Muscle layer of colon (tissue), 2 donors: ENCODE data around the gene SPEN.

Source experiments
- H3K27ac ChIP-seq: one replicate; pipeline ENCODE4 v1.7.0; 2013; ENCODE audit warnings: low read depth, mild to moderate bottlenecking, low read length, moderate library complexity
- H3K27me3 ChIP-seq, 2 donors: one replicate each; pipeline ENCODE4 v1.7.0; 2013; ENCODE audit warnings: low read length in 2 of 2, mild to moderate bottlenecking in 2 of 2; ENCODE audit not compliant: insufficient read depth in 2 of 2, control insufficient read depth in 1 of 2
- H3K36me3 ChIP-seq: one replicate; pipeline ENCODE4 v1.7.0; 2013; ENCODE audit warnings: mild to moderate bottlenecking, low read length; ENCODE audit not compliant: insufficient read depth
- H3K4me1 ChIP-seq: one replicate; pipeline ENCODE4 v1.7.0; 2013; ENCODE audit warnings: mild to moderate bottlenecking, low read length; ENCODE audit not compliant: insufficient read depth
- H3K4me3 ChIP-seq, 2 donors: one replicate each; pipeline ENCODE4 v1.7.0; 2013; ENCODE audit warnings: low read length in 2 of 2, low read depth in 1 of 2, mild to moderate bottlenecking in 1 of 2, moderate library complexity in 1 of 2
- H3K9ac ChIP-seq: one replicate; pipeline ENCODE4 v1.7.0; 2013; ENCODE audit warnings: low read length
- H3K9me3 ChIP-seq: one replicate; pipeline ENCODE4 v1.7.0; 2013; ENCODE audit warnings: mild to moderate bottlenecking, low read length
- donor health status: abdominal sarcoma.
- donor health status: Adenocarcinoma of cecum.

SPEN gene

DNA sequence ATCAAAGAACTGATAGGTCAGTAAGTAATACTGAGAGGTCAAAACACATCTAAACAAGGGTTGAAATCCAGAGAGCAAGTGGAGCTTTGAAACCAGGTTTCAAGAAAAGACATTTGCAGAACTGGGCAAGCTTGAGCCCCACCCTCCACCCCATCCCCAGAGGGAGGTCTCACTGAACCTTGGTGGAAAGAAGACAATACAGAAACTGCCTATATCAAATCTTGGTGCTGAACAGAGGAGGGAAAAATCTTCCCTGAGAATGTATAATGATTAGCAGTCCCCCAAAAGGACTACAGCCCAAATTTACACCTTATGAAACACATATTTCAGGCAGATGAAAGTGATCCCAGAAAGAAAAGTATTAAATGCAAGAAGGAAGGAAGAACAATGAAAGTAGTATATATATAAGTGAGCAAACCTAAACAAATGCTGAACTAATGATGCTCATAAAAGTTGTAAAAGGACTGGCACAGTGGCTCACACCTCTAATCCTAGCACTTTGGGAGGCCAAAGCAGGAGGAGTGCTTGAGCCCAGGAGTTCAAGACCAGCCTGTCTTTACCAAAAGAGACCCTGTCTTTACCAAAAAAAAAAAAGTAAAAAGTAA is 116.0 kb downstream of the SPEN start:
- Histone ChIP-seq H3K27ac (peak overlapping the region; percentile 10), H3K4me3 (no peak overlapping the region), H3K9ac (no peak overlapping the region), H3K36me3 (peaks cover 1% of the 10 kb centered on the region), H3K4me1 (peaks cover 28% of the 10 kb centered on the region), H3K9me3 (no peaks in the 10 kb centered on the region), H3K27me3 (no peaks in the 10 kb centered on the region)

DNA sequence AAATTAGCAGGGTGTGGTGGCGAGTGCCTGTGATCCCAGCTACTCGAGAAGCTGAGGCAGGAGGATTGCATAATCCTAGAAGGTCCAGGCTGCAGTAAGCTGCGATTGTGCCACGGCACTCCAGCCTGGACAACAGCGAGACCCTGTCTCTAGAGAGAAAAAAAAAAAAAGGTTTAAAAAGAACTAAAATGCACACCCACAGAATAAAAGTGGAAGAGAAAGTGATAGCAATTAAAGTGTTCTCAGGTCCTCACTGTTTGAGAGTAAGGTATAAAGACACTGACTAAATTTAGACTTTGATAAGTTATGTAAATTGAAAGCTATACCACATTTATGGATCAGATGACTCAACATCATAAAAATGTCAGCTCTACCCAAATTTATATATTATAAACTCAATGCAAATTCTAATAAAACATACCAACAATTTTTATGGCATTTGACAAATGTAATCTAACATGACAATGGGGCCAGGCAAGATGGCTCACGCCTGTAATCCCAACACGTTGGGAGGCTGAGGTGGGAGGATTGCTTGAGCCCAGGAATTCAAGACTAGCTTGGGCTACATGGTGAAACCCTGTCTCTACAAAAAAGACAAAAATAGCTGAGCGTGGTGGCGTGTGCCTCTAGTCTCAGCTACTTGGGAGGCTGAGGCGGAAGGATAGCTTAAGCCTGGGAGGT is 116.6 kb downstream of the SPEN start:
- no peak overlapping the region for H3K9ac ChIP-seq
- peaks cover 25% of the 10 kb centered on the region for H3K4me1 ChIP-seq
- no peak overlapping the region for H3K4me3 ChIP-seq
- H3K27me3 ChIP-seq, result no peaks in the 10 kb centered on the region
- H3K27ac ChIP-seq, result no peak overlapping the region
- no peaks in the 10 kb centered on the region for H3K9me3 ChIP-seq
- H3K36me3 ChIP-seq, result peaks cover 7% of the 10 kb centered on the region

DNA sequence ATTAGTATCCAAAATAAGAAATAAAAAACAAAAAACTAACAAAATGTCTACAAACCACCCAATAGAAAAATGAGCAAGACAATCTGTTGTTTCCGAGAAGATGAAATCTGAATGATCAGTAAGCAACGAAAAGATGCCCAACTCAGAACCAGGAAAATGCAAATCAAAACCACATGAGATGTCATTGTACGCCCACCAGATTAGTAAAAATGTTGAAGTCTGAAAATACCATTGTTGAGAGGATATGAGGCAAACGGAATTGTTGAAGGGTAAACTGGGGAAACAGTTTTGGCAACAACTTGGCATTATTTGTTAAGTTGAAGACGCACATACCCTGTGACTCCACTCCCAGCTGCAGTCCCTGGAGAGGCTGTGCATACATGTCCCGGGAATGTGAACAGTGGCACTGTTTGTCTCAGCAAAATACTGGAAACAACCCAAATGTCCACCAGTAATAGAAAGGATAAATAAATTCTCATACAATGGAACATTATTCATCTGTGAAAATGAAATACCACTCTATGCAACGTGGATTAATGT is 117.8 kb downstream of the SPEN start:
- no peak overlapping the region for H3K27ac ChIP-seq
- no peaks in the 10 kb centered on the region for H3K27me3 ChIP-seq
- no peaks in the 10 kb centered on the region for H3K9me3 ChIP-seq
- no peak overlapping the region for H3K4me3 ChIP-seq
- H3K9ac ChIP-seq, result no peak overlapping the region
- H3K36me3 ChIP-seq, result peaks cover 14% of the 10 kb centered on the region
- peaks cover 25% of the 10 kb centered on the region for H3K4me1 ChIP-seq

DNA sequence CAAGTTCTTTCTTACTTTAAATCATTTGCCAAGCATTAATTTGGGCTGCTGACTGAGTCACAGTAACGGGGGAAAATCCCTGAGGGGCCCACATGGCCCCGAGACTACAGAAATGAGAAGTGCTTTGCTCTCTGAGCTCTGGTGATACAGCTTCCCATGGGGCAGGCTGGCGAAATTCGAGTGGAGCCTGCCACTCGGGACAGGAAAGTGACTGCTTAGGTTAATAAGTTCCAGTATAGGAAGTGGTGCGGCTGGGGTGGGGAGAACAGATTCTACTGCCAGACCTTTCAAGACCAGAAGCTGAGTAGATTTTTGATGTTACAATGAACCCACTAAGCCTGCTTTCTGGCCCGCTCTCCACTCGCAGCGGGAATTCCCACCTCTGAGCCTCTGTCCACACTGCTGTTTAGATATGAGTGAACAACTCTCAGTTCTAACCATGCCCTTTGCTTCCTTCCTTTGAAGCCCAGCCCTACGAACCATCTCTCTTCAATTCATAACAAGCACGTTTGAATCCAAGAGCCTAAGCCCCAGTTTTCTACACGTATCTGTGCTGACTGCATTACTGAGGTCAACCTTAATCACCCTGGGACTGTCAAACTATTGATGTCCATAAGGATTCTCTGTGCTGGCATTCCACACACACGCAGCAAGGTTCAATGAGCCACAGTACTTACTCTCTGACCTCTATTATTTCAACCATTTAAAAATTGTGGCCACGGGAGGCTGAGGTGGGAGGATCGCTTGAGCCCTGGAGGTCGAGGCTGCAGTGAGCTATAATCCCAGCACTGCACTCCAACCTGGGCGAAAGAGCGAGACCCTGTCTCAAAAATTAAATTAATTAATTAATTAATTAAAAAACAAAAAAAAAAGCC is 118.8 kb downstream of the SPEN start:
- no peak overlapping the region for H3K9ac ChIP-seq
- H3K4me3 ChIP-seq, result no peak overlapping the region
- peaks cover 25% of the 10 kb centered on the region for H3K4me1 ChIP-seq

DNA sequence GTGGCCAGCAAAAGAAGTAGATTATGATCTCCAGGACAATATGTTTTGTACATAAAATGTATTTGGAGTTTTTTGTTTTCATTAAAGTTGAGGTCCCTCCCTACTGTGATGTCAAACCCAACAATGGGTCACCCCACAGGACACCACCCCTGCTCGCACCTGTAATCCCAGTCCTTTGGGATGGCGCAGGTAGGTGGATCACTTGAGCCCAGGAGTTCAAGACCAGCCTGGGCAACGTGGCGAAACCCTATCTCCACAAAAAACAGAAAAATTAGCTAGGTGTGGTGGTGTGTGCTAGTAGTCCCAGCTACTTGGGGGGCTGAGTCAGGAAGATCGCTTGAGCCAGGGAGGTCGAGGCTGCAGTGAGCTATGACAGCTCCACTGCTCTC is 119.4 kb downstream of the SPEN start:
- Histone ChIP-seq H3K9ac (no peak overlapping the region), H3K27ac (no peak overlapping the region), H3K4me3 (no peak overlapping the region), H3K36me3 (peaks cover 18% of the 10 kb centered on the region), H3K27me3 (no peaks in the 10 kb centered on the region), H3K4me1 (peaks cover 25% of the 10 kb centered on the region), H3K9me3 (no peaks in the 10 kb centered on the region)

More for the DNA sequence above, 118.8 kb downstream of the SPEN start:
- H3K36me3 ChIP-seq, result peaks cover 14% of the 10 kb centered on the region
- H3K27me3 ChIP-seq, result no peaks in the 10 kb centered on the region
- no peaks in the 10 kb centered on the region for H3K9me3 ChIP-seq
- no peak overlapping the region for H3K27ac ChIP-seq

DNA sequence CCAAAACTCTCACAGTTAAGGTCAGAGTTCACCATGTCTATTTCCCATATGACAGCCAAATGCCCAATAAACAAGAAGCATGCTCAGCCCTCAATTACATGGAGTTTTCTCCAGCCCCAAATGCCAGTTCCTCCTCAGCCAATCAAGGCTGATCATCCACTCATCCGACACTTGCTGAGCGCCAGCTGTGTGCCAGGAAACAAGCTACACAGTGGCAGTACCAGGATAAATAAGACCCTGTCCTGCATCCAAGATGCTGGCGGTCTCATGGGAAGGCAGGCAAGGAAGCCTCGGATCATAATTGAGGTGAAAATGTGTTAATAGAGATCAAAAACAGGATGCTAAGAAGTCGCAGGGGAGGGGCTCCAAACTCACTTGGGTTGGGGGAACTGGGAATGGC is 120.7 kb downstream of the SPEN start:
- H3K27ac ChIP-seq, result no peak overlapping the region
- H3K9me3 ChIP-seq, result no peaks in the 10 kb centered on the region
- H3K4me3 ChIP-seq, result no peak overlapping the region
- H3K27me3 ChIP-seq, result no peaks in the 10 kb centered on the region
- H3K36me3 ChIP-seq, result peaks cover 30% of the 10 kb centered on the region
- H3K4me1 ChIP-seq, result peaks cover 23% of the 10 kb centered on the region
- no peak overlapping the region for H3K9ac ChIP-seq

DNA sequence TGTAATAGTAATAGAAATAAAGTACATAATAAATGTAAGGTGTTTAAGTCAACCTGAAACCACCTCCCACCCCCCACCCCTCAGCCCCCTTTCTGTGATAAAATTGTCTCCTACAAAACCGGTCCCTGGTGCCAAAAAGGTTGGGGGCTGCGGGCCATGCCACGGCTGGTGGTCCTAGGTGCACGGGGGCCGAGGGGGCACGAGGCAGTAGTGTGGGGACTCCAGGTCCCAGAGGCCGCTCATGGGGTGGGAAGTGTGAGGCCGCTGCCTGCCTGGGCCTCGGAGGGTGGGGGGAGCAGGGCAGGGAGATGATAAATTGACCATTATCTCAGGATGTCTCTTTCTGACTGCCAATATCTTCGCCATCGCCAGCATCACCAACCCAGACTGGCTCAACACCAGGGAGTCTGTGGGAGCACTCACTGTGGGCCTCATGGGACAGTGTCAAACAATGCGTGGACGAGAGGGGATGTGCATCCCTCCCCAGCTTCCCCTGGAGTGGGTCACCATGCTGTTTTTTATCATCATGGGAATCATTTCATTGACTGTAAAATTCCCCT is 121.9 kb downstream of the SPEN start:
- no peaks in the 10 kb centered on the region for H3K9me3 ChIP-seq
- no peak overlapping the region for H3K9ac ChIP-seq
- peaks cover 21% of the 10 kb centered on the region for H3K4me1 ChIP-seq
- H3K27me3 ChIP-seq, result no peaks in the 10 kb centered on the region
- peaks cover 34% of the 10 kb centered on the region for H3K36me3 ChIP-seq
- no peak overlapping the region for H3K27ac ChIP-seq
- no peak overlapping the region for H3K4me3 ChIP-seq

DNA sequence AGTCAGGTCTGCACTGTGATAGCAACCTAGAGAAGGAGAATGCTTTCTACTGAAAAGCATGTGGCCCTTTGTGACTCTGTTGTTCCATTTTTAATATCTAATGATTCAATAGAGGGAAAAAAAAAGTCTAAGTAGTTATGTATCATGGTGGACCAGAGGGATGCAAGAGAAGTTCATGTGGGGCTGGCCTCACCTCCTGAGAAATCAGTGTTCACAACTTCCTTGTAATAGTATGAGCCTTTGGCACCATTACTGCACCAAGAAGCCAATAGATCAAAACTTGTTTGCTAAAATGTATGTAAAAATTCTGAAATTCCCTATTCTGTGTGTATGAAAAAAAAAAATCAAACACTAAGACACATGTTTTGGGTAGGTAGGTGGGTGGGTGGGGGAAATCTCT is 123.4 kb downstream of the SPEN start:
- Histone ChIP-seq H3K27me3 (no peaks in the 10 kb centered on the region), H3K9me3 (no peaks in the 10 kb centered on the region), H3K4me3 (no peak overlapping the region), H3K36me3 (peaks cover 34% of the 10 kb centered on the region), H3K4me1 (peaks cover 22% of the 10 kb centered on the region), H3K9ac (no peak overlapping the region), H3K27ac (no peak overlapping the region)

DNA sequence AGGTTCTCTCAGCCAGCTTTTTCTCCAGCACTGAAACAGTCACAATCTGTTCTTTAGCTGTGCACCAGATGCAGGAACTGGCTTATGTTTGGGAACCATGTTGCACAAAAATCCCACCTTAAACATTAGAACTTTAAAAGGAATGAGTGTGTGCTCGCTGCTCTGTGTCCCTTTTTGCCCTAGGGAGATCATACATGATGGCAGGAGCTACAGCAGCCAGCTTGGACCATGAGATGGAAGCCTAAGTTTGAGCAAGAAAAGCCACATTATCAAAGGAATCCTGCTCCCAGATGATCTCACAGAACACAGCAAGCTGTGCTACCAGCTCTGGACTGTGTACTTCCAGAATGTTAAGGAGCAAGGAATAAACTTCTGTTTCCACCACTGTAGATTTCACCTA is 124.9 kb downstream of the SPEN start:
- no peaks in the 10 kb centered on the region for H3K27me3 ChIP-seq
- peaks cover 34% of the 10 kb centered on the region for H3K36me3 ChIP-seq
- no peak overlapping the region for H3K9ac ChIP-seq
- H3K4me3 ChIP-seq, result no peak overlapping the region
- H3K4me1 ChIP-seq, result peaks cover 15% of the 10 kb centered on the region
- H3K27ac ChIP-seq, result no peak overlapping the region
- no peaks in the 10 kb centered on the region for H3K9me3 ChIP-seq

DNA sequence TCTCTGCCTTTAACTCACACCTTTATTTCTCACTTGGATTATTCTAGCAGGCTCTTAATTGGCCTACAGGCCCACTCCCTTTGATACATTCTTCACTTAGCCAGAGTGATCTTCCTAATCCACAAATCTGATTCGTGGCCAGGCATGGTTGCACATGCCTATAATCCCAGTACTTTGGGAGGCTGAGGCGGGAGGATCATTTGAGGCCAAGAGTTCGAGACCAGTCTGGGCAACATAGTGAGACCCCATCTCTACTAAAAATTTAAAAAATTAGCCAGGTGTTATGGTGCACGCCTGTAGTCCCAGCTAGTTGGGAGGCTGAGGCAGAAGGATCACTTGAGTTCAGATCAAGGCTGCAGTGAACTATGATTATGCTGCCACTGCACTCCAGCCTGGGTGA is 126.3 kb downstream of the SPEN start:
- Histone ChIP-seq H3K36me3 (peaks cover 29% of the 10 kb centered on the region), H3K9me3 (no peaks in the 10 kb centered on the region), H3K4me1 (peaks cover 15% of the 10 kb centered on the region), H3K9ac (no peak overlapping the region), H3K27ac (no peak overlapping the region), H3K27me3 (no peaks in the 10 kb centered on the region), H3K4me3 (no peak overlapping the region)

DNA sequence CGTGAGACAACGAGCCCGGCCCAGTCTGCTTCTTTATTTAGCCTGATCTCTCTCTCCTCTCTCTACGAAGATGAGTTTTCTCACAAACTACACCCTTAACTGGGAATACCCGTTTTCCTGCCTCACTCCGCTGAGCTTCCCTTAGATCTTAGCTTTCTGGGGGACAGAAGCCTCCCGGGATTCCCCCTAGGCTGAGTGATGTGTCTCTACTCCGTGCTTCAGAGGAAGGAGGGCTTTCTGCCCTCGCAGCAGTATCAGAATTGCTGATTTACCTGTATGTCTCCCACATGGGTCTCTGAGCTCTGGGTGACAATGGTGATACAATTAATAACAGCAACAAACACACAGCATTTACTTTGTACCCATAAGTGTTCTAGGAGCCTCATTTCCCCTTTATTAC is 127.3 kb downstream of the SPEN start:
- Histone ChIP-seq H3K4me3 (peak overlapping the region; percentile 44 to 97), H3K9me3 (no peaks in the 10 kb centered on the region), H3K9ac (peak overlapping the region; percentile 6)

More for the DNA sequence above, 127.3 kb downstream of the SPEN start:
- Histone ChIP-seq H3K27ac (no peak overlapping the region), H3K27me3 (no peaks in the 10 kb centered on the region), H3K4me1 (peaks cover 15% of the 10 kb centered on the region), H3K36me3 (peaks cover 22% of the 10 kb centered on the region)
